ENCODE data around the gene KHNYN.

KHNYN gene

GRCh38 chr14:24409192-24409591 is 20.6 kb upstream of the KHNYN start:
- Histone ChIP-seq H3K36me3 (ENCODE audit: insufficient read depth, low read length) (no peaks in the 10 kb centered on the region), H3K4me1 (ENCODE audit: insufficient read depth, low read length) (no peaks in the 10 kb centered on the region), H3K9ac (ENCODE audit: low read depth, low read length) (no peak overlapping the region), H3K9me3 (ENCODE audit: control insufficient read depth, insufficient read depth, low read length) (no peaks in the 10 kb centered on the region)

- no peaks in the 10 kb centered on the region for H3K9me3 ChIP-seq (ENCODE audit: control insufficient read depth, insufficient read depth, low read length)
- H3K36me3 ChIP-seq (ENCODE audit: insufficient read depth, low read length) = no peaks in the 10 kb centered on the region
- H3K4me1 ChIP-seq (ENCODE audit: insufficient read depth, low read length) = no peaks in the 10 kb centered on the region
- H3K9ac ChIP-seq (ENCODE audit: low read depth, low read length) = no peak overlapping the region
Observed at GRCh38 chr14:24409956-24410355, 19.8 kb upstream of the KHNYN start.

GRCh38 chr14:24411443-24412389 is 18.0 kb upstream of the KHNYN start:
- Histone ChIP-seq H3K36me3 (ENCODE audit: insufficient read depth, low read length) (no peaks in the 10 kb centered on the region), H3K9me3 (ENCODE audit: control insufficient read depth, insufficient read depth, low read length) (no peaks in the 10 kb centered on the region), H3K4me1 (ENCODE audit: insufficient read depth, low read length) (no peaks in the 10 kb centered on the region), H3K9ac (ENCODE audit: low read depth, low read length) (no peak overlapping the region)

- Histone ChIP-seq H3K4me1 (ENCODE audit: insufficient read depth, low read length) (no peaks in the 10 kb centered on the region), H3K9ac (ENCODE audit: low read depth, low read length) (no peak overlapping the region), H3K36me3 (ENCODE audit: insufficient read depth, low read length) (no peaks in the 10 kb centered on the region; the same call in 1 of the 2 replicates), H3K9me3 (ENCODE audit: control insufficient read depth, insufficient read depth, low read length) (no peaks in the 10 kb centered on the region)
Observed at GRCh38 chr14:24414077-24414476, 15.7 kb upstream of the KHNYN start.

- no peak overlapping the region for H3K9ac ChIP-seq (ENCODE audit: low read depth, low read length)
- H3K36me3 ChIP-seq (ENCODE audit: insufficient read depth, low read length) = no peaks in the 10 kb centered on the region; the same call in 1 of the 2 replicates
- no peaks in the 10 kb centered on the region for H3K9me3 ChIP-seq (ENCODE audit: control insufficient read depth, insufficient read depth, low read length)
- H3K4me1 ChIP-seq (ENCODE audit: insufficient read depth, low read length) = no peaks in the 10 kb centered on the region
Observed at GRCh38 chr14:24414732-24415420, 14.9 kb upstream of the KHNYN start.

GRCh38 chr14:24415421-24416253 is 14.1 kb upstream of the KHNYN start:
- Histone ChIP-seq H3K36me3 (ENCODE audit: insufficient read depth, low read length) (no peaks in the 10 kb centered on the region; the same call in 1 of the 2 replicates), H3K9ac (ENCODE audit: low read depth, low read length) (no peak overlapping the region), H3K4me1 (ENCODE audit: insufficient read depth, low read length) (no peaks in the 10 kb centered on the region), H3K9me3 (ENCODE audit: control insufficient read depth, insufficient read depth, low read length) (no peaks in the 10 kb centered on the region)

GRCh38 chr14:24416254-24416931 is 13.4 kb upstream of the KHNYN start:
- Histone ChIP-seq H3K4me1 (ENCODE audit: insufficient read depth, low read length) (no peaks in the 10 kb centered on the region), H3K36me3 (ENCODE audit: insufficient read depth, low read length) (no peaks in the 10 kb centered on the region; the same call in 1 of the 2 replicates), H3K9me3 (ENCODE audit: control insufficient read depth, insufficient read depth, low read length) (no peaks in the 10 kb centered on the region), H3K9ac (ENCODE audit: low read depth, low read length) (no peak overlapping the region)

- Histone ChIP-seq H3K9ac (ENCODE audit: low read depth, low read length) (no peak overlapping the region), H3K36me3 (ENCODE audit: insufficient read depth, low read length) (no peaks in the 10 kb centered on the region; the same call in 1 of the 2 replicates), H3K9me3 (ENCODE audit: control insufficient read depth, insufficient read depth, low read length) (no peaks in the 10 kb centered on the region), H3K4me1 (ENCODE audit: insufficient read depth, low read length) (no peaks in the 10 kb centered on the region)
Observed at GRCh38 chr14:24416932-24417619, 12.7 kb upstream of the KHNYN start.

GRCh38 chr14:24417832-24418491 is 11.8 kb upstream of the KHNYN start:
- H3K36me3 ChIP-seq (ENCODE audit: insufficient read depth, low read length) = no peaks in the 10 kb centered on the region; the same call in 1 of the 2 replicates
- no peaks in the 10 kb centered on the region for H3K4me1 ChIP-seq (ENCODE audit: insufficient read depth, low read length)
- no peaks in the 10 kb centered on the region for H3K9me3 ChIP-seq (ENCODE audit: control insufficient read depth, insufficient read depth, low read length)
- H3K9ac ChIP-seq (ENCODE audit: low read depth, low read length) = no peak overlapping the region

GRCh38 chr14:24418492-24418873 is 11.3 kb upstream of the KHNYN start:
- Histone ChIP-seq H3K9ac (ENCODE audit: low read depth, low read length) (no peak overlapping the region), H3K9me3 (ENCODE audit: control insufficient read depth, insufficient read depth, low read length) (no peaks in the 10 kb centered on the region), H3K4me1 (ENCODE audit: insufficient read depth, low read length) (no peaks in the 10 kb centered on the region), H3K36me3 (ENCODE audit: insufficient read depth, low read length) (no peaks in the 10 kb centered on the region; the same call in 1 of the 2 replicates)

GRCh38 chr14:24422261-24422660 is 7.5 kb upstream of the KHNYN start:
- Histone ChIP-seq H3K9ac (ENCODE audit: low read depth, low read length) (no peak overlapping the region), H3K4me1 (ENCODE audit: insufficient read depth, low read length) (peaks cover 4% of the 10 kb centered on the region), H3K9me3 (ENCODE audit: control insufficient read depth, insufficient read depth, low read length) (no peaks in the 10 kb centered on the region), H3K36me3 (ENCODE audit: insufficient read depth, low read length) (no peaks in the 10 kb centered on the region; the same call in 1 of the 2 replicates)

GRCh38 chr14:24422694-24423601 is 6.8 kb upstream of the KHNYN start:
- H3K9ac ChIP-seq (ENCODE audit: low read depth, low read length) = no peak overlapping the region

More at GRCh38 chr14:24422694-24423601, 6.8 kb upstream of the KHNYN start:
- no peaks in the 10 kb centered on the region; the same call in 1 of the 2 replicates for H3K36me3 ChIP-seq (ENCODE audit: insufficient read depth, low read length)
- no peaks in the 10 kb centered on the region for H3K9me3 ChIP-seq (ENCODE audit: control insufficient read depth, insufficient read depth, low read length)
- peaks cover 4% of the 10 kb centered on the region for H3K4me1 ChIP-seq (ENCODE audit: insufficient read depth, low read length)

Data from ES-I3 (cell line).